ENCODE results near the gene RNF220. TPM values are rescaled to one million over a fixed set of nuclear protein-coding genes. Genes with fewer than 3 reads are reported as not detected.

The RNF220 gene
- total RNA-seq, 1 donor from 2014 or later, result 47.1 TPM

DNA sequence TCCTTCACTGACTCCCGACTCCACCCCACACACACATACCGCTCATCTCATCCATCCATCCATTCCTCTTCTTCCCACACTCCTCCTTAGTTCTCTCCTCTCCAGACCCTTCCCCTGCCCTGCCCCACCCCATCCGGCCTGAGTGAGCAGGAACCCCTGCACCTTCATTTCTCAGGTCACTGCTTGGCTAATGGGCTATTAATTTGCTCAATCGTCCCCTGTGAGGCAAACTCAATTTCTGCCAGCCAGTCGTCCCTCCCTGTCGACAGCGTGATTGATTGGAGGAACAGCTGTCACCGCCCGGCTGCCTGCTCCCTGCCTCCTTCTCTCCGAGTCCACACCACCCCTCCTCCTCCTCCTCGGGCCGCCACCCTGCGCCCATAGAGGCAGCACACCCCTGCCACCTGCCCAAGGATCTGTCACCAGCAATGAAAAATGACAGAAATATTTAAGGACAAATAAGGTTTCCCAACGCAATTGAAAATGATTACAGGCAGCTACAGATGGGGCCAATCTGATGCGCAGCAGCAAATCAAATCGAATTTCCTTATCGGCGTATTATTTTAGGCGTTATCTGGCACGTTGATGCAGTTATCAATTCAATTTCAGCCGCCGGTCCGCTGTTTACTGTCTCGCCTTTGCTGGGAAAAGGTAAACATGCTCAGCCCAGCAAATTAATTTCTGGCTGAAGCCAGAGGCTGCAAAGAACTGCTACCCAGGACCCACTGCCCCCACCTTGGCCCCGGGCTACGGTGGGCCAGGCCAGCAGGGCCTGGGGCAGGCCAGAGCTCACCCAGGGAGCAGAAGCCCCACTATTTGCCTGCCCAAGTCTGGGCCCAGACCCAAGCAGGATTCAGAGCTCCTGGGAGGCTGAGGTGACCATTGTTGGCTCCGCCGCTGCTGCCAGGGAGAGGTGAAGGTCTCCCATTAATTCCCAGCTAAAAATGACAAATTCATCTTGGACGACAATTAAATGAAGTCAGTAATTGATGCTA, 197.9 kb downstream of the RNF220 start:
- H2AFZ ChIP-seq (ENCODE audit: low read depth, low read length), result no peak overlapping the region
- no peaks in the 10 kb centered on the region for H3K79me2 ChIP-seq (ENCODE audit: insufficient read depth, low read length)
- no peaks in the 10 kb centered on the region for H3K4me1 Mint-ChIP-seq (ENCODE audit: low read depth, unreplicated experiment)
- H3K9me3 ChIP-seq (ENCODE audit: insufficient read depth, low read depth, low read length), result no peaks in the 10 kb centered on the region
- no peaks in the 10 kb centered on the region for H3K36me3 Mint-ChIP-seq (ENCODE audit: low read depth, unreplicated experiment)
- no peak for FAIRE-seq
- peaks cover 24% of the 10 kb centered on the region for H3K27me3 Mint-ChIP-seq (ENCODE audit: low read depth, unreplicated experiment)
- DNase-seq (ENCODE audit: low read depth), result no peak
- no peak overlapping the region for H3K4me2 ChIP-seq (ENCODE audit: low read length)
- no peak overlapping the region for H3K27ac Mint-ChIP-seq (ENCODE audit: unreplicated experiment)
- peaks cover 31% of the 10 kb centered on the region for H3K27me3 ChIP-seq (ENCODE audit: insufficient read depth, low read length)
- H3K9me3 Mint-ChIP-seq (ENCODE audit: unreplicated experiment), result no peaks in the 10 kb centered on the region
- no peak overlapping the region for H3K4me3 ChIP-seq (ENCODE audit: insufficient read depth, low read depth, low read length)
- no peaks in the 10 kb centered on the region for H3K4me1 ChIP-seq (ENCODE audit: insufficient read depth, low read length)
- H3K27ac ChIP-seq (ENCODE audit: low read depth, low read length), result no peak overlapping the region
- TF ChIP-seq, protein P1, sequence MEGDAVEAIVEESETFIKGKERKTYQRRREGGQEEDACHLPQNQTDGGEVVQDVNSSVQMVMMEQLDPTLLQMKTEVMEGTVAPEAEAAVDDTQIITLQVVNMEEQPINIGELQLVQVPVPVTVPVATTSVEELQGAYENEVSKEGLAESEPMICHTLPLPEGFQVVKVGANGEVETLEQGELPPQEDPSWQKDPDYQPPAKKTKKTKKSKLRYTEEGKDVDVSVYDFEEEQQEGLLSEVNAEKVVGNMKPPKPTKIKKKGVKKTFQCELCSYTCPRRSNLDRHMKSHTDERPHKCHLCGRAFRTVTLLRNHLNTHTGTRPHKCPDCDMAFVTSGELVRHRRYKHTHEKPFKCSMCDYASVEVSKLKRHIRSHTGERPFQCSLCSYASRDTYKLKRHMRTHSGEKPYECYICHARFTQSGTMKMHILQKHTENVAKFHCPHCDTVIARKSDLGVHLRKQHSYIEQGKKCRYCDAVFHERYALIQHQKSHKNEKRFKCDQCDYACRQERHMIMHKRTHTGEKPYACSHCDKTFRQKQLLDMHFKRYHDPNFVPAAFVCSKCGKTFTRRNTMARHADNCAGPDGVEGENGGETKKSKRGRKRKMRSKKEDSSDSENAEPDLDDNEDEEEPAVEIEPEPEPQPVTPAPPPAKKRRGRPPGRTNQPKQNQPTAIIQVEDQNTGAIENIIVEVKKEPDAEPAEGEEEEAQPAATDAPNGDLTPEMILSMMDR (IDR thresholded peaks at IDR 0.05; ENCODE audit: insufficient read depth, low read depth, low read length), result no peak
- no peak for TF ChIP-seq EZH2 (IDR thresholded peaks at IDR 0.05; ENCODE audit: insufficient read depth, low read length)
- H4K20me1 ChIP-seq (ENCODE audit: insufficient read depth, low read length), result no peaks in the 10 kb centered on the region
- H3K36me3 ChIP-seq (ENCODE audit: insufficient read depth, low read length), result no peaks in the 10 kb centered on the region
- H3K9ac ChIP-seq (ENCODE audit: low read length), result no peak overlapping the region
- H3K4me3 Mint-ChIP-seq (ENCODE audit: unreplicated experiment), result no peak overlapping the region

DNA sequence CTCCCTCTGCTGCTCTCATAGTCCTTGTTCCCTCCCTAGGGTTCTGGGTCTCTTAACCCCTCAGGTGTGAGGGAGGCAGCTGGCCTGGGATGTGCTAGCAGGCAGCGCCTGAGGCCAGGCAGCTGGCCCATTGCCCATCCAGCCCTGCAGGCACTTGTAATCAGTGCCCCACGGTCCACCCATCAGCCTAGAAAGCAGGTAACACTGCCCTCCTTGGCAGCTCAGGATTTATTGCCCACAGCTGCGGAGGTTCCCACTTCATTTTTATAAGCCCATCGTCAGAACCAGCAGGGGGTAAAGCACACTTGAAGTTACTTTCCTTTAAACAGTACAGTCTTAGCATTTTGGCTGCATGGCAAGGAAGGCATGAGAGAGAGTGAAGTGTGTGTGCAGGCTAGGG, 198.7 kb downstream of the RNF220 start:
- Histone ChIP-seq H3K27ac (ENCODE audit: low read depth, low read length) (no peak overlapping the region), H2AFZ (ENCODE audit: low read depth, low read length) (no peak overlapping the region), H3K4me2 (ENCODE audit: low read length) (no peak overlapping the region), H3K27me3 (ENCODE audit: insufficient read depth, low read length) (peaks cover 35% of the 10 kb centered on the region), H3K9ac (ENCODE audit: low read length) (no peak overlapping the region), H3K9me3 (ENCODE audit: insufficient read depth, low read depth, low read length) (no peaks in the 10 kb centered on the region), H4K20me1 (ENCODE audit: insufficient read depth, low read length) (no peaks in the 10 kb centered on the region), H3K4me3 (ENCODE audit: insufficient read depth, low read depth, low read length) (no peak overlapping the region), H3K4me1 (ENCODE audit: insufficient read depth, low read length) (no peaks in the 10 kb centered on the region), H3K36me3 (ENCODE audit: insufficient read depth, low read length) (no peaks in the 10 kb centered on the region), H3K79me2 (ENCODE audit: insufficient read depth, low read length) (no peaks in the 10 kb centered on the region)
- Mint-ChIP-seq H3K27ac (ENCODE audit: unreplicated experiment) (no peak overlapping the region), H3K27me3 (ENCODE audit: low read depth, unreplicated experiment) (peaks cover 16% of the 10 kb centered on the region), H3K4me3 (ENCODE audit: unreplicated experiment) (no peak overlapping the region), H3K4me1 (ENCODE audit: low read depth, unreplicated experiment) (no peaks in the 10 kb centered on the region), H3K36me3 (ENCODE audit: low read depth, unreplicated experiment) (no peaks in the 10 kb centered on the region), H3K9me3 (ENCODE audit: unreplicated experiment) (no peaks in the 10 kb centered on the region)
- DNase-seq (ENCODE audit: low read depth), result no peak
- TF ChIP-seq, protein P1 (IDR thresholded peaks at IDR 0.05; ENCODE audit: insufficient read depth, low read depth, low read length), result no peak
- TF ChIP-seq EZH2 (IDR thresholded peaks at IDR 0.05; ENCODE audit: insufficient read depth, low read length), result no peak
- no peak for FAIRE-seq

Measured in astrocyte (in vitro differentiated cells and primary cell).